A549 (cell line): ENCODE data around the gene DNAJB5. TPM values are rescaled to one million over a fixed set of nuclear protein-coding genes. Genes with fewer than 3 reads are reported as not detected.

Experiments
- ATAC-seq, 2 experiments: fragments of 200-7000 bp in 1 of 2; fragments of >200 bp in 1 of 2; cut with Nextera tagmentation in 1 of 2; cut with Tn5 transposase in 1 of 2; 3 replicates each; pipeline versions ENCODE4 v1.8.0 to v1.9.1; 2018 to 2020; ENCODE audit warnings: mild to moderate bottlenecking in 1 of 2, moderate library complexity in 1 of 2
- CTCF ChIA-PET: fragments of 300-600 bp; sonication (Branson Sonifier 250); formaldehyde crosslinking; extraction: SDS; loops from one replicate; lab custom pipeline; 2021; ENCODE audit warnings: antibody characterized with exemption, inconsistent platforms; lab: Yijun Ruan, JAX
- POLR2A ChIA-PET: fragments of 350-600 bp; formaldehyde crosslinking; extraction: SDS; loops from one replicate; lab custom pipeline; 2021; ENCODE audit warnings: antibody characterized with exemption, inconsistent platforms; lab: Yijun Ruan, JAX
- DNase-seq, 2 experiments: peaks; one replicate each; pipeline versions ENCODE4 v3.0.0 to v3.0.0-alpha.2; 2011 to 2016; ENCODE audit warnings: low read depth in 1 of 2, low spot score in 1 of 2
- FAIRE-seq: peaks from 2 replicates; lab custom pipeline; 2011; peaks lifted over from hg19 to GRCh38; lab: Jason Lieb, UNC
- H3K27ac ChIP-seq, 2 experiments: fragments of >200 bp; sonication (Bioruptor Twin); formaldehyde crosslinking; 3 replicates each; pipeline ENCODE4 v1.5.1; 2016 to 2017
- H3K4me1 ChIP-seq: fragments of >200 bp; sonication (Bioruptor Twin); formaldehyde crosslinking; 3 replicates; pipeline ENCODE4 v1.6.1; 2016
- H3K4me2 ChIP-seq: fragments of >200 bp; sonication (Bioruptor Twin); formaldehyde crosslinking; 3 replicates; pipeline ENCODE4 v1.6.1; 2016
- H3K4me3 ChIP-seq: fragments of >200 bp; sonication (Bioruptor Twin); formaldehyde crosslinking; 3 replicates; pipeline ENCODE4 v1.5.1; 2016
- H3K9me3 ChIP-seq: fragments of >200 bp; sonication (Bioruptor Twin); formaldehyde crosslinking; 3 replicates; pipeline ENCODE4 v1.6.1; 2016
- CBX8 ChIP-seq: fragments of 200-600 bp; sonication (generic); IDR thresholded peaks from 2 replicates; pipeline ENCODE4 v1.6.1; 2016
- CEBPB ChIP-seq, 2 experiments: fragments of >200 bp in 1 of 2; sonication (Bioruptor Twin) in 1 of 2; formaldehyde crosslinking in 1 of 2; IDR thresholded peaks; 2 replicates each; pipeline ENCODE4 v1.6.1; 2012 to 2016
- CHD2 ChIP-seq: fragments of 150-350 bp; IDR thresholded peaks from 2 replicates; pipeline ENCODE4 v1.6.1; 2014; ENCODE audit warnings: low read length; ENCODE audit not compliant: partially characterized antibody
- CHD4 ChIP-seq: fragments of 200-600 bp; sonication (generic); IDR thresholded peaks from 2 replicates; pipeline ENCODE4 v1.6.1; 2016; ENCODE audit warnings: antibody characterized with exemption, mild to moderate bottlenecking, borderline replicate concordance
- ELK1 ChIP-seq: fragments of 150-350 bp; IDR thresholded peaks from 2 replicates; pipeline ENCODE4 v1.6.1; 2014; ENCODE audit warnings: low read depth, mild to moderate bottlenecking, low read length
- EP300 ChIP-seq, 2 experiments: fragments of >200 bp; sonication (Bioruptor Twin); formaldehyde crosslinking; IDR thresholded peaks; 2 replicates in 1 of 2; 3 replicates in 1 of 2; pipeline ENCODE4 v1.6.1; 2016 to 2017
- ESRRA ChIP-seq: fragments of 150-350 bp; IDR thresholded peaks from 2 replicates; pipeline ENCODE4 v1.6.1; 2014; ENCODE audit warnings: mild to moderate bottlenecking, low read length, borderline replicate concordance
- HOXB13 ChIP-seq: fragments of 250-450 bp; sonication (Bioruptor Pico); IDR thresholded peaks from 2 replicates; pipeline ENCODE4 v1.5.0; 2020; ENCODE audit warnings: low read depth, mild to moderate bottlenecking, moderate library complexity
- JUNB ChIP-seq: fragments of >200 bp; sonication (Bioruptor Twin); formaldehyde crosslinking; IDR thresholded peaks from 2 replicates; pipeline ENCODE4 v1.6.1; 2016
- MAZ ChIP-seq: fragments of 150-350 bp; IDR thresholded peaks from 2 replicates; pipeline ENCODE4 v1.6.1; 2014; ENCODE audit warnings: antibody characterized with exemption, low read depth, low read length, borderline replicate concordance
- NFE2L2 ChIP-seq: fragments of 150-350 bp; conservative IDR thresholded peaks from 2 replicates; pipeline ENCODE4 v1.6.1; 2014; ENCODE audit warnings: low read length
- PHF8 ChIP-seq: fragments of 200-600 bp; sonication (generic); IDR thresholded peaks from 2 replicates; pipeline ENCODE4 v1.6.1; 2016; ENCODE audit warnings: low read depth, mild to moderate bottlenecking, antibody characterized with exemption, moderate library complexity, borderline replicate concordance
- RCOR1 ChIP-seq: fragments of 150-350 bp; IDR thresholded peaks from 2 replicates; pipeline ENCODE4 v1.6.1; 2014; ENCODE audit warnings: antibody characterized with exemption, low read length, low read depth
- TP53 ChIP-seq: fragments of 250-450 bp; sonication (Bioruptor Pico); IDR thresholded peaks from 2 replicates; pipeline ENCODE4 v1.5.0; 2021; ENCODE audit warnings: mild to moderate bottlenecking, moderate library complexity
- ZC3H11A ChIP-seq: fragments of 450-650 bp; IDR thresholded peaks from 2 replicates; pipeline ENCODE4 v1.6.1; 2014; ENCODE audit warnings: antibody characterized with exemption, mild to moderate bottlenecking
- WGBS: methylation state at CpG from one replicate; pipeline ENCODE4 v1.1.6; 2017; ENCODE audit errors: missing lambda C conversion rate; 5-methylcytosine and 5-hydroxymethylcytosine counted together
- polyA plus RNA-seq, 4 experiments: library from polyadenylated mRNA; depleted of rRNA in 3 of 4; stranded (reverse); fragments of >200 nt; fragmentation: RNase III in 1 of 4; extraction: RNeasy Plus Mini Kit Qiagen cat#74134 plus additional on column Dnase treatment in 1 of 4; gene quantifications; 2 replicates in 3 of 4; 3 replicates in 1 of 4; pipeline ENCODE4 v1.2.3, GENCODE V29; 2011 to 2017
- TF ChIP-seq, protein P1 (sequence below): fragments of >200 bp; sonication (Bioruptor Twin); formaldehyde crosslinking; IDR thresholded peaks from 2 replicates; pipeline ENCODE4 v1.6.1; 2016
- TF ChIP-seq, protein P2 (sequence below): fragments of 250-450 bp; sonication (Bioruptor Pico); IDR thresholded peaks from 2 replicates; pipeline ENCODE4 v1.5.0; 2021; ENCODE audit warnings: mild to moderate bottlenecking, moderate library complexity, borderline replicate concordance
- TF ChIP-seq, protein P3 (sequence below): fragments of 200-600 bp; sonication (generic); IDR thresholded peaks from 2 replicates; pipeline ENCODE4 v1.6.1; 2016; ENCODE audit warnings: antibody characterized with exemption, mild to moderate bottlenecking, moderate library complexity

The DNAJB5 gene
- polyA plus RNA-seq, 2 of the 4 experiments (the other 2 are of a cell fraction) = 0.72 to 4.4 TPM

DNA sequence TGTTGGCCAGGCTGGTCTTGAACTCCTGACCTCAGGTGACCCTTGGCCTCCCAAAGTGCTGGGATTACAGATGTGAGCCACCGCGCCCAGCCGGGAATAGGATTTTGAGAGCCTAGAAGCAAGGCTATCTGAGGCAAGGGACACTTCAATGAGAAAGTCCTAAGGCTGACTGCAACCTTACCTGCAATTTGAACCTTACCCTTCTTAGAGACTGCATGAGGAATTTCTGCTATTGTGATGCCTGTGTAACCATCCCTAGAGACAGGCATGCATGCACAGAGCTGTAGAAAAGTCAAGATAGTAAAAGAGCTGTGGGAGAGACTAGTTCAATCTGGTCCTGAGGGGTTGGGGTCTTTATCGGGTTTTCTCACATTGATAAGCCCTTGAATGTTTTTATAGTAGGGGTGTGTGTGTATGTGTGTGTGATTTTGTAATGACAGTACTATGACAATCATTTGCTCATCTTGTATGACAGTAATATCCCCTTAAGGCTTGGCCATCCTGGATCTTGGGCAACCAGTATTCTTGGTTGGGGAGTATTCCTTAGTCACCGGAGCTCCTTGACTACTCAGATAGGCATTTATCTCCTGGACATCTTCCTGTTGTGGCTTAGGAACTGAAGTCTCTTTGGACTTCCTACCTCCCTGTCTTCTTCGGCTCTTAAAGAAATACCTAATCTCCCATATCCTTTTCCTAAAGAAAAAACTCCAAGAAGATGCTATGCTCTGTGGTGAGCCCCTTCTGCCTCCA lies 11.2 kb downstream of the DNAJB5 start:
- DNase-seq (peak in 1 of 2 experiments; percentile 31), FAIRE-seq (no peak)
- 82% methylated on average over 6 of the region's 6 CpGs for WGBS
- H3K27ac ChIP-seq = no peak overlapping the region
- no peak for TF ChIP-seq MAZ
- TF ChIP-seq, protein P1, sequence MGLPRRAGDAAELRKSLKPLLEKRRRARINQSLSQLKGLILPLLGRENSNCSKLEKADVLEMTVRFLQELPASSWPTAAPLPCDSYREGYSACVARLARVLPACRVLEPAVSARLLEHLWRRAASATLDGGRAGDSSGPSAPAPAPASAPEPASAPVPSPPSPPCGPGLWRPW = no peak
- TF ChIP-seq, protein P2, sequence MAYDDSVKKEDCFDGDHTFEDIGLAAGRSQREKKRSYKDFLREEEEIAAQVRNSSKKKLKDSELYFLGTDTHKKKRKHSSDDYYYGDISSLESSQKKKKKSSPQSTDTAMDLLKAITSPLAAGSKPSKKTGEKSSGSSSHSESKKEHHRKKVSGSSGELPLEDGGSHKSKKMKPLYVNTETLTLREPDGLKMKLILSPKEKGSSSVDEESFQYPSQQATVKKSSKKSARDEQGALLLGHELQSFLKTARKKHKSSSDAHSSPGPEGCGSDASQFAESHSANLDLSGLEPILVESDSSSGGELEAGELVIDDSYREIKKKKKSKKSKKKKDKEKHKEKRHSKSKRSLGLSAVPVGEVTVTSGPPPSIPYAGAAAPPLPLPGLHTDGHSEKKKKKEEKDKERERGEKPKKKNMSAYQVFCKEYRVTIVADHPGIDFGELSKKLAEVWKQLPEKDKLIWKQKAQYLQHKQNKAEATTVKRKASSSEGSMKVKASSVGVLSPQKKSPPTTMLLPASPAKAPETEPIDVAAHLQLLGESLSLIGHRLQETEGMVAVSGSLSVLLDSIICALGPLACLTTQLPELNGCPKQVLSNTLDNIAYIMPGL (CRISPR knock-in tag) = no peak
- TF ChIP-seq JUNB = no peak
- TF ChIP-seq ELK1 = no peak
- TF ChIP-seq CBX8 = no peak
- no peak for TF ChIP-seq CHD2
- TF ChIP-seq PHF8 = no peak
- no peak for TF ChIP-seq ZC3H11A
- TF ChIP-seq, protein P3, sequence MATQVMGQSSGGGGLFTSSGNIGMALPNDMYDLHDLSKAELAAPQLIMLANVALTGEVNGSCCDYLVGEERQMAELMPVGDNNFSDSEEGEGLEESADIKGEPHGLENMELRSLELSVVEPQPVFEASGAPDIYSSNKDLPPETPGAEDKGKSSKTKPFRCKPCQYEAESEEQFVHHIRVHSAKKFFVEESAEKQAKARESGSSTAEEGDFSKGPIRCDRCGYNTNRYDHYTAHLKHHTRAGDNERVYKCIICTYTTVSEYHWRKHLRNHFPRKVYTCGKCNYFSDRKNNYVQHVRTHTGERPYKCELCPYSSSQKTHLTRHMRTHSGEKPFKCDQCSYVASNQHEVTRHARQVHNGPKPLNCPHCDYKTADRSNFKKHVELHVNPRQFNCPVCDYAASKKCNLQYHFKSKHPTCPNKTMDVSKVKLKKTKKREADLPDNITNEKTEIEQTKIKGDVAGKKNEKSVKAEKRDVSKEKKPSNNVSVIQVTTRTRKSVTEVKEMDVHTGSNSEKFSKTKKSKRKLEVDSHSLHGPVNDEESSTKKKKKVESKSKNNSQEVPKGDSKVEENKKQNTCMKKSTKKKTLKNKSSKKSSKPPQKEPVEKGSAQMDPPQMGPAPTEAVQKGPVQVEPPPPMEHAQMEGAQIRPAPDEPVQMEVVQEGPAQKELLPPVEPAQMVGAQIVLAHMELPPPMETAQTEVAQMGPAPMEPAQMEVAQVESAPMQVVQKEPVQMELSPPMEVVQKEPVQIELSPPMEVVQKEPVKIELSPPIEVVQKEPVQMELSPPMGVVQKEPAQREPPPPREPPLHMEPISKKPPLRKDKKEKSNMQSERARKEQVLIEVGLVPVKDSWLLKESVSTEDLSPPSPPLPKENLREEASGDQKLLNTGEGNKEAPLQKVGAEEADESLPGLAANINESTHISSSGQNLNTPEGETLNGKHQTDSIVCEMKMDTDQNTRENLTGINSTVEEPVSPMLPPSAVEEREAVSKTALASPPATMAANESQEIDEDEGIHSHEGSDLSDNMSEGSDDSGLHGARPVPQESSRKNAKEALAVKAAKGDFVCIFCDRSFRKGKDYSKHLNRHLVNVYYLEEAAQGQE = no peak
- no peak for TF ChIP-seq RCOR1
- no peak for TF ChIP-seq EP300 (IDR thresholded peaks at IDR 0.05)
- TF ChIP-seq HOXB13 (CRISPR knock-in tag) = no peak
- TF ChIP-seq CEBPB (IDR thresholded peaks at IDR 0.05) = no peak
- no peak for TF ChIP-seq CHD4
- TF ChIP-seq, all 56 proteins: peak for 0
- no peaks in the 10 kb centered on the region for H3K9me3 ChIP-seq
- peaks cover 5% of the 10 kb centered on the region; the same call in 2 of the 3 replicates for H3K4me1 ChIP-seq
- POLR2A ChIA-PET = interaction anchor here (0.7 to 1.4 kb wide), 2 partner anchors 51 to 72 kb away, joined by 3 to 5 read pairs; partner anchors contain the start of gene VCP
- CTCF ChIA-PET = interaction anchor here (1.1 to 10.4 kb wide), 5 partner anchors 16 to 103 kb away, joined by 3 to 132 read pairs (median 7); partner anchors contain the start of gene FANCG
- ATAC-seq = peak; percentile 63 to 70; a peak in 4 of 6 replicates
- H3K4me3 ChIP-seq = no peak overlapping the region
- no peak overlapping the region for H3K4me2 ChIP-seq

DNA sequence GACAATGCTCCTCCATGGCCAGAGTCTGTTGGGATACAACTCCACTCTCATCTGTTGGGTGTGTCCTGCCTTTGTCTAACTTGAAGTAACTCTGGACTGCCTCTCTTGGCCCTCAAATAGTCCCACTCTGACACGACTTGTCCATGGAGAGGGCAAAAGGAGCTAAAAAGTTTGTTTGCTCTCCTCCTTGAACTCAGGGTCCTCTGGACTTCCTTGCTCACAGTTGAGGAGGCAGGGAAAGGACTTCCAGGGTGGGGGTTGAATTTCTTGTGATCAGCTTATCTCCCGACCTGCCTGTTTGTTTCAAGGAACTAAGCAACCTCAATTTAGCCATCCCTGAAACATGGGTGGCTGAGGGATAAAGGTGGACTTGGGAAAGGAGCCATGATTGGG lies 11.7 kb downstream of the DNAJB5 start:
- Histone ChIP-seq H3K9me3 (no peaks in the 10 kb centered on the region), H3K4me3 (no peak overlapping the region), H3K27ac (no peak overlapping the region), H3K4me2 (no peak overlapping the region), H3K4me1 (peaks cover 5% of the 10 kb centered on the region; the same call in 1 of the 3 replicates)
- POLR2A ChIA-PET = interaction anchor here (0.9 to 1.4 kb wide), 2 partner anchors 26 to 71 kb away, joined by 3 to 5 read pairs; partner anchors contain the start of gene VCP
- 46% methylated on average over 2 of the region's 2 CpGs for WGBS
- DNase-seq = no peak
- peak in 1 of 2 experiments; percentile 15; a peak in 1 of 6 replicates for ATAC-seq
- CTCF ChIA-PET = interaction anchor here (0.6 to 10.4 kb wide), 6 partner anchors 16 to 103 kb away, joined by 3 to 132 read pairs (median 5); partner anchors contain the start of gene FANCG
- TF ChIP-seq NFE2L2 (no peak), ESRRA (no peak), JUNB (no peak), TP53 (CRISPR knock-in tag) (no peak), CBX8 (no peak)
- TF ChIP-seq, all 56 proteins: peak for 0
- no peak for FAIRE-seq
